ENCODE data around the gene TPP1.

Gene TPP1

DNA sequence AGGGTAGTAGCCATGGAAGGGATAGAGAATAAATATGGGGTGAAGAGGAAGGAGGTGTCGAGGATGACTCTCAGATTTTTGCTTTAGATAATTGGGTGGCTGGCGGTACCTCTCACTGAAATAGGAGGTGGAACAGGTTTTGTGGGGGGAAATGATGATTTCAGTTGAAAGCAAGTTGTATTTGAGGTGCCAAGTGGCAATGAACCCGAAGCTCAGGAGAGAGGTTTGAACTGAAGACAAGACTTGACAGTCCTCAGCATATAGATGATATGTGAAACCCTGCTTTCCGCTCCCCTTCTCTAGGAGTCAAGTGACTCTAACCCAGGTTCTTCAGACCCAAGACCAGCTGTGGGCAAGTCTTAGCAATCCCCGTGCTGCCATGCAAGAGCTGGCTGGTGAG, 49.5 kb downstream of the TPP1 start:
- H3K4me3 ChIP-seq (replicated peaks; ENCODE audit: low read depth, low read length), result no peak overlapping the region
- DNase-seq (ENCODE audit: extremely low read depth, low read depth), result no peak
- TF ChIP-seq, protein P1, sequence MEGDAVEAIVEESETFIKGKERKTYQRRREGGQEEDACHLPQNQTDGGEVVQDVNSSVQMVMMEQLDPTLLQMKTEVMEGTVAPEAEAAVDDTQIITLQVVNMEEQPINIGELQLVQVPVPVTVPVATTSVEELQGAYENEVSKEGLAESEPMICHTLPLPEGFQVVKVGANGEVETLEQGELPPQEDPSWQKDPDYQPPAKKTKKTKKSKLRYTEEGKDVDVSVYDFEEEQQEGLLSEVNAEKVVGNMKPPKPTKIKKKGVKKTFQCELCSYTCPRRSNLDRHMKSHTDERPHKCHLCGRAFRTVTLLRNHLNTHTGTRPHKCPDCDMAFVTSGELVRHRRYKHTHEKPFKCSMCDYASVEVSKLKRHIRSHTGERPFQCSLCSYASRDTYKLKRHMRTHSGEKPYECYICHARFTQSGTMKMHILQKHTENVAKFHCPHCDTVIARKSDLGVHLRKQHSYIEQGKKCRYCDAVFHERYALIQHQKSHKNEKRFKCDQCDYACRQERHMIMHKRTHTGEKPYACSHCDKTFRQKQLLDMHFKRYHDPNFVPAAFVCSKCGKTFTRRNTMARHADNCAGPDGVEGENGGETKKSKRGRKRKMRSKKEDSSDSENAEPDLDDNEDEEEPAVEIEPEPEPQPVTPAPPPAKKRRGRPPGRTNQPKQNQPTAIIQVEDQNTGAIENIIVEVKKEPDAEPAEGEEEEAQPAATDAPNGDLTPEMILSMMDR (IDR thresholded peaks at IDR 0.05; ENCODE audit: low read depth, low read length, missing control alignments), result no peak

DNA sequence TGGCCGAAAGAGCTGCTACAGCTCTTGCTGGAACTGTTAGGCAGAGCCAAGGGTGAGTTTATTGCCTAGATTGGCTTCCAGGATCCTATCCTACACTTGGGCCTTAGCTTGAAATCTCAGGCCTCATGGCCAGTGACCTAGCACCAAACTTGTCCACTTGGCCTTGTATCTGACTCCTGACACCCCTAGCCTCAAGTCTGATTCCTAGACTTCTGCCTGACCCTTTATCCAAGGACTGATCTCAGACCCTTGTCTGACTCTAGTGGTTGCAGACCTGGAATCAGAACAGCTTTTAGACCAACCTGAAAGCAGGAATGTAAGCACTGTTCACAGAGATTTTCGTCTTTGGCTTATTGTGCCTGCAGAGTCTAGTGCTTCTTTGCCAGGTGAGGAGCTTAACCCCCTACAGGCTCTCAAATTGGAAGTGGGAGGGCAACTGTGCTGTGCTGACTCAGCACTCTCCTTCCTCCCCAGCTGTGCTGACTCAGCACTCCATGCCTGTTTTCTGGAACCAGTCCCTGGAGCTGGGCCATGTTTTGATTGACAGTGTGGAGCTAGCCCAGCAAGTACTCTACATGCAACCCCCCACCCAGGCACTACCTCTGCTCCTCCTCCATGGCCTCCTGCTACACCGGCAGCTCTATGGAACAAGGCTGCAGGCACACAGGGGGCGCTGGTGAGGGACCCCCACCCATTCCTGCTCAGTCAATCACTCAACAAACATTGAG, 50.9 kb downstream of the TPP1 start:
- TF ChIP-seq, protein P1 (IDR thresholded peaks at IDR 0.05; ENCODE audit: low read depth, low read length, missing control alignments), result no peak
- H3K4me3 ChIP-seq (replicated peaks; ENCODE audit: low read depth, low read length), result no peak overlapping the region
- DNase-seq (ENCODE audit: extremely low read depth, low read depth), result peak; percentile 56

DNA sequence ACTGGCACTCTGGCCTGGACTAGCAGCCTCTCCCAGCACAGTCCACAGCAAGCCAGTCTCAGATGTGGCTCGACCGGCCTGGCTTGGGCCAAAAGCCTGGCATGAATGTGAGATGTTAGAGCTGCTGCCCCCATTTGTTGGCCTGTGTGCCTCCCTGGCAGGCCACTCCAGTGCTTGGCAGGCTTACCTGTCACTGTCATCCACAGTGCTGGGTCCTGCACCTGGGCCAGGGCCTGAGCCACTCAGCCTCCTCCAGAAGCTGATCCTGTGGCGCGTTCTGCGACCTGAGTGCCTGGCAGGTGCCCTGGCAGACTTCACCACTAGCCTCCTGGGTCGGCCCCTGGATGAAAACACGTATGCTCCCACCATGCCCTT, 51.9 kb downstream of the TPP1 start:
- no peak overlapping the region for H3K4me3 ChIP-seq (replicated peaks; ENCODE audit: low read depth, low read length)
- TF ChIP-seq, protein P1 (IDR thresholded peaks at IDR 0.05; ENCODE audit: low read depth, low read length, missing control alignments), result no peak
- no peak for DNase-seq (ENCODE audit: extremely low read depth, low read depth)

DNA sequence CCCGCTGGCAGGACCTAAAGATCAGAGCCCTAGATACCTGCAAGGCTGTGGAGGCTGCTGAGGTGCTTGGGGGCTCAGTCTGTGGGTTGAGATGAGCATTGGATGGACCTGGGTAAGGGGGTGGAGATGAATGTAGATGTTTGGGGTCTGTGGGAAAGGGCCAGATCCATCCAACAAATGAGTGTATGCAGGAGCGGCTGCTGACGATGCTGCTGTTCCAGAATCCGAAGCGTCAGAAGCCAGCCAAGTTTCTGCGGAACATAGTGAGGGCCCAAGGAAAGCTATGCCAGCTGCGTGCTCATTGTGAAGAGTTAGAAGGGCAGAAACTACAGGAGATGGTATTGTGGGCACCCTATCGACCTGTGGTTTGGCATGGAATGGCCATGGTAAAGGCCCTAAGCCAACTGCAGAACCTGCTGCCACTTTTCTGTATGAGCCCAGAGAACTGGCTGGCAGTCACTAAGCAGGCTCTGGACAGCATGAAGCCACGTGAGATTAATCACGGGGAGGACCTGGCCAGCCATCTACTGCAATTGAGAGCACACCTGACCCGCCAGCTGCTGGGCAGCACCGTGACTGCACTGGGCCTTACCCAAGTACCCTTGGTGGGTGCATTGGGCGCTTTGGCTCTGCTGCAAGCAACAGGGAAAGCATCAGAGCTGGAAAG, 52.4 kb downstream of the TPP1 start:
- DNase-seq (ENCODE audit: extremely low read depth, low read depth), result no peak
- no peak overlapping the region for H3K4me3 ChIP-seq (replicated peaks; ENCODE audit: low read depth, low read length)
- TF ChIP-seq, protein P1 (IDR thresholded peaks at IDR 0.05; ENCODE audit: low read depth, low read length, missing control alignments), result no peak

DNA sequence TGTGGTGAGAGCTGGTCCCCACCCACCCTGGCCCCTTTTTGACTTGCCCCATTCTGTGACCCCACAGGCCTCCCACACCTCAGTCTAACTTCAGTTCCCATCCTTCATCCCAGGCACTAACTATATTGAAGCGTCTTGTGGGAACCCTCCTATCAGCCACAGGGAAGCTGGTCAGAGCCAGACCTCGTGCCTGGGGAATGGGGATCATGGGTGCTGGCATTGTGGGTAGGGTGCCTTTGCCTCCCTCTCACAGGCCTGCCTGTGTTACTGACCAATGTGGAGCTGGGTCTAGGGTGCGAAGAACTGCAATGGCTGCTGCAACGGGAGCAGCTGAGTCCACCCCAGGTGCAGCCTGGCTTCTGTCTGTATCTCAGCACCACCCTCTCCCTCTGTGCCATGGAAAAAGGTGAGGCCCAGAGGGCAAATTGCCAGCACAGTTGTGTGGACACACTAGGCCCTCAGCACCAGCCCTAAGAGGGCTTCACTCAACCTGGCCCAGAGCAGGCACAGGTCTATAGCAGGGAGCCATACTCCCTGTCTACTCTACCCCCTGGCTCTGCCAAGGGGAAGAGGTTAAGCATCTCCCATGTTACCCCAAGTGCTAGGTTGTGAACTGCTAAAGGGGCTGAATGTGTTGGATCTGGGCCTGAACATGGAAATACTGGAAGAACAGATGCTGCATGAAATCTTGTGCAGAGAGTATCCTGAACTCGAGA, 53.1 kb downstream of the TPP1 start:
- H3K4me3 ChIP-seq (replicated peaks; ENCODE audit: low read depth, low read length), result no peak overlapping the region
- DNase-seq (ENCODE audit: extremely low read depth, low read depth), result no peak
- TF ChIP-seq, protein P1 (IDR thresholded peaks at IDR 0.05; ENCODE audit: low read depth, low read length, missing control alignments), result no peak

DNA sequence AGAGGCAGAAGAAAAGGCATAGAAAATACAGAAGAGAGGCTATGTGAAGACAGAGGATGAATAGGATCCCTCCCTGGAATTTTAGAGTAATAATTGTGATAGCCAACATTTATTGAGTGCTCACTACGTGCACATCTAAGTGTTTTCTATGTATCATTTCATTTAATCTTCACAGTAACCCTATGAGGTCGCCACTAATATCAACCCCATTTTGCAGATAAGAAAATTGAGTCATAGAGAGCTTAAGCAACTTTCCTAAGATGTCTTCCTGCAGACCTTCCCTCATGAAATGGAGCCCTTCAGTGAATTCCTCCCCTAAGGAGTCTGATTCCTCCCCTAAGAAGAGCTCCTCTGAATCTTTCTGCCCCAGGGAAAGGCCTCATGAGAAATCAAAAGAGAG, 53.9 kb downstream of the TPP1 start:
- TF ChIP-seq, protein P1 (IDR thresholded peaks at IDR 0.05; ENCODE audit: low read depth, low read length, missing control alignments), result no peak
- H3K4me3 ChIP-seq (replicated peaks; ENCODE audit: low read depth, low read length), result no peak overlapping the region
- no peak for DNase-seq (ENCODE audit: extremely low read depth, low read depth)

Data from HFF-Myc (cell line).